HG03354 (cell line): Measurements from ENCODE around the gene GLRX5.
A peak's percentile ranks its signal among the peaks of the same experiment; 100 is the strongest.

ENCODE experiments used
- ATAC-seq: cut with Tn5 transposase; IDR thresholded peaks from one replicate; pipeline ENCODE4 v1.9.1; 2021; ENCODE audit warnings: mild to moderate bottlenecking; ENCODE audit not compliant: unreplicated experiment, poor library complexity, severe bottlenecking

Gene GLRX5

GRCh38 chr14:95530473-95531276 is 4.2 kb upstream of the GLRX5 start:
- no peak for ATAC-seq

GRCh38 chr14:95531473-95531872 is 3.4 kb upstream of the GLRX5 start:
- ATAC-seq, result no peak

GRCh38 chr14:95531969-95532368 is 2.9 kb upstream of the GLRX5 start:
- ATAC-seq, result no peak

GRCh38 chr14:95533391-95533821 is 1.4 kb upstream of the GLRX5 start:
- ATAC-seq, result no peak

- no peak for ATAC-seq
Measured at GRCh38 chr14:95533822-95534221, 1.0 kb upstream of the GLRX5 start.

- ATAC-seq, result peak; percentile 4
Measured at GRCh38 chr14:95535226-95536021, 574 bp downstream of the GLRX5 start.

- no peak for ATAC-seq
Measured at GRCh38 chr14:95536036-95536593, 1.3 kb downstream of the GLRX5 start.

GRCh38 chr14:95536671-95537070 is 1.8 kb downstream of the GLRX5 start:
- no peak for ATAC-seq

GRCh38 chr14:95537298-95538089 is 2.6 kb downstream of the GLRX5 start:
- no peak for ATAC-seq

- no peak for ATAC-seq
Measured at GRCh38 chr14:95538801-95539509, 4.1 kb downstream of the GLRX5 start.

- no peak for ATAC-seq
Measured at GRCh38 chr14:95540236-95540855, 5.5 kb downstream of the GLRX5 start.

GRCh38 chr14:95541346-95541745 is 6.5 kb downstream of the GLRX5 start:
- ATAC-seq, result no peak

- ATAC-seq, result no peak
Measured at GRCh38 chr14:95541932-95542930, 7.4 kb downstream of the GLRX5 start.

GRCh38 chr14:95543021-95543420 is 8.2 kb downstream of the GLRX5 start:
- no peak for ATAC-seq

- ATAC-seq, result no peak
Measured at GRCh38 chr14:95544588-95544987, 9.7 kb downstream of the GLRX5 start.

- no peak for ATAC-seq
Measured at GRCh38 chr14:95545515-95546168, 10.8 kb downstream of the GLRX5 start.

GRCh38 chr14:95547272-95547625 is 12.4 kb downstream of the GLRX5 start:
- no peak for ATAC-seq
